Activated T-cell treated with anti-CD3 and anti-CD28 coated beads, Interleukin-2, amount 50 U/mL, for 1 hour (primary cell): ENCODE data around the gene IL10.

ENCODE experiments used
- DNase-seq: peaks from one replicate; pipeline ENCODE4 v3.0.0-alpha.2; 2020

IL10 gene

DNA sequence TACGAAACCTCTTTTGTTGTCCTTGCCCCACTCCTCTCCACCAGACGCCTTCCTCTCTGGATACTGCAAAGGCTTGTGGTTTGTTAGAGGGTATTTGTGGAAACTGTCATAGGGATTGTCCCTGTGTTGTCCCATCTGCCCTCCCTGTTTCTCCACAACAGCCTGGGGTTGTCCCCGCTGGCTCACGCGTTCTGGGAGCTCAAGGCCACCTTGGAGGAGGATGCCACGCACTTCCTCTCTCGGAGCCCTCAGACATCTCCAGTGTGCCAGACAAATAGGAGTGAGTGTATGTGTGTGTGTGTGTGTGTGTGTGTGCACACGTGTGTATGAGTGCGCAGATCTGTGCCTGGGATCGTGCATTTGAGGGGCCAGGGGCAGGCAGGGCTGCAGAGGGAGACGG lies 39.3 kb downstream of the IL10 start:
- no peak for DNase-seq

DNA sequence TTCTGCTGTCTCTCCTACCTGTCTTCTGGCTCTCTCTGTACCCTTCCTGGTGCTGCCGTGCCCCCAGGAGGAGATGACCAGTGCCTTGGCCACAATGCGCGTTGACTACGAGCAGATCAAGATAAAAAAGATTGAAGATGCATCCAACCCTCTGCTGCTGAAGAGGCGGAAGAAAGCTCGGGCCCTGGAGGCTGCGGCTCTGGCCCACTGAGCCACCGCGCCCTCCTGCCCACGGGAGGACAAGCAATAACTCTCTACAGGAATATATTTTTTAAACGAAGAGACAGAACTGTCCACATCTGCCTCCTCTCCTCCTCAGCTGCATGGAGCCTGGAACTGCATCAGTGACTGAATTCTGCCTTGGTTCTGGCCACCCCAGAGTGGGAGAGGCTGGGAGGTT lies 39.8 kb downstream of the IL10 start:
- no peak for DNase-seq

DNA sequence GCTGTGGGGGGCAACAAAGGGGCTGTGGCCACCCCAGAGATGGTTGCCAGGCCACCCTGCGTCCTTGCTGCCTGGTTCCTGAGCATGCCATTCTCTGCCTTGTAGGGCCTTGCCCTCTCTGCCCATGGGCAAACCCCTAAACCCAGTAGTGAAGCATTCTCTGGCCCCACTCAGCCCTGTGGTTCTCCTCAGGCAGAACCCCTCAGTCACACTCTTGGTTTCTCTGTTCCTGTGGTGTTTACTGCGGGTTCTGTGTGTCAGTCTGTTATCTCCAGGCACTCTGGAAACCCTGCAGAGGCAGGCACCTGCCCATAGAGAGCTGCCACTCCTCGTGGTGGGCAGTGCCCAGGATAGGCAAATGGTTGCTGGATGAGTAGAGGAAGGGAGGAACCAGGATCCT lies 42.8 kb downstream of the IL10 start:
- DNase-seq = no peak

DNA sequence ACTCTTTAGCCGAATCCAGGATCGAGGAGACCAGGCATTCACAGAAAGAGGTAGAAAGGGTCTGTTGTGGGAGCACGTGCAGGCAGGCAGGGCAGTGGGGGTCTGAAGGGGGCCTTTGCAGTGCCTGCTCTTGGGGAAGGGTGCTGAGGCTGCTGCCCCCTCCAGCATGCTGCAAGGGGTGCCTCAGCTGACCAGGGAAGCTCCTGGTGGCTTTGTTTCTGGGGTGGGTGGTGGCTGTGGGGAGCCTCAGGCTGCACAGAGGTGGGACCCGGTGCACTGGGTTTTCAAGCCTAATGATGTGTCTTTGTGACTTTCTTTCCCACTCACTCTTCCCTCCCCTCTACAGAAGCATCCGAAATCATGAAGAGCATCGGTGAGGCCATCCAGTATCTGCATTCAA lies 43.2 kb downstream of the IL10 start:
- no peak for DNase-seq

DNA sequence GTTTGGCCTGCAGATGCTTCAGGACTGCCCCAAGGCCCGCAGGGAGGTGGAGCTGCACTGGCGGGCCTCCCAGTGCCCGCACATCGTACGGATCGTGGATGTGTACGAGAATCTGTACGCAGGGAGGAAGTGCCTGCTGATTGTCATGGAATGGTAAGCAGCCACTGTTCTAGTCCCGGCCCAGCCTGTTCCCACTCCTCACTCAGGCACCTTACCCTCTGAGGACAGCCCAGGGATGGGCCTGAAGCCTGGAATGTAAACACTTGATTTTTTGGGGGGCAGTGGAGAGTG lies 43.7 kb downstream of the IL10 start:
- no peak for DNase-seq

DNA sequence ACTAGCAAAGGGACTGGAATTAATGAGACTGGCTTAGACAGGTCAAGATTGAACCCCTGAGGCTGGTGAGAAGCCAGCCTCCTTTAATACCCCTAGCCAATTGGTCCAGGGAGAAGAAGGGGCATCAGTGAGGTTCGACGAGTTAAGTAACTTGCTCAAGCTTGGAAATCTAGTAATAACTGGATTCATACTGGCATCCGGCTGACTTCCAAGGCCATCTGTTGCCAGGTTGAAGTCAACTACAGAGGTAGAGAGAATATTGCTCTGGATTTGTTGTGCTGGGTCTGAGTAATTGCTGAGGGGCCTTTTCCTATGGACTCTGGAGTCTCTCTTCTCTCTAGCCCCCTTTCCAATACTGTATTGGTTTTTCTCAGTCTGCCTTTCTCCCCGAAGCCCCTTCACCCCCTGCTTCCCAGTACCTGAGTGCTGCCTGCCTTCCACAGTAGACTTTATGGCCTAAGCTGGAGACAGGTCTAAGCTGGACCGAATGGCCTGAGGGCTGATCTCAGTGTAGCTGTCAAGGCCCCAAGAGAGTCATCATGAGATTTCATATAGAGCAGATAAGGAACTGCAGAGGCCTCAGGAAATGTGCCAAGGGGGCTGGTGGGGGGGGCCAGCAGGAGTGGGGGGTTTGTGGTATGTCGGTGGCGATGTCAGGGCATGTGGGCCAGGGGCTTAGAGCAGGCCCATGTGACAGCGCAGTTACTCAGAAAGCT lies 44.2 kb downstream of the IL10 start:
- DNase-seq = no peak

DNA sequence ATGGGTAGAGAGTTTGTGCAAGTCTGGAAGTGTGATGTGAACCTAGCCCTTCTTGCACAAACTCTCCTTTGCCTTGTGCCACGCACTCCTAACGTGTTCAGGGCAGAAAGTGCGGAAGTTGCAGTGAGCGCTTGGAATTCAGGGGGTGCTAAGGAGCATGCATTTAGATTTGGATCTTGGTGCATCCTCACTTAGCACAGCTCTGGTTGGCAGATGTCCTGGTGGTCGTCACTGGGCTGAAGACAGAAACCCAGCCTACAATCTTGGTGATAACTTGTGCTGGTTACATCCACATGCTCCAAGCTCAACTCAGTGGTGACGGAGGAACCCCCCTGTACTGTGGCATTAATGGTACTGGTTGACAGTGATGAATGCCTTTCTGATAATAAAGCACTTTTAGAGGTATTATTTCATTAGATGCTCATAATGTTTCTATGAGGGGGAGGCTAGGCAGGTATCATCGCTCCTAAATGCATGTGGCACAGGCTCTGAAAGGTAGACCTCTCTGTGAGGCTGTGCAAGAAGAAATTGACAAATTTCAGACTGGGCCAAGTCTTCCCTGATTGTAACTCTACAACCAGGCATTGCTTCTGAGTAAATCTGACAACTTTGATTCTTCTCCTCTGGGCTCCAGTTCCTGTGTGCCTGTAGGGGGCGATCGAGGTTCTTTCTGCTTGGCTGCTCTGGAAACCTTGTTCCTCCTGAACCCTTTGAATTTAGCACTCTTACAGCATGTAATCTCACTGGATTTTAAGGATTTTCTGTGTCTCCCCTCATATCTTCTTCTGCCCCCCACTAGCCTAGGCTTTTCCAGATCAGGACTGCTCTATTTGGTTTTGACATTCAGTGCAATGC lies 47.0 kb downstream of the IL10 start:
- DNase-seq = peak; percentile 58

DNA sequence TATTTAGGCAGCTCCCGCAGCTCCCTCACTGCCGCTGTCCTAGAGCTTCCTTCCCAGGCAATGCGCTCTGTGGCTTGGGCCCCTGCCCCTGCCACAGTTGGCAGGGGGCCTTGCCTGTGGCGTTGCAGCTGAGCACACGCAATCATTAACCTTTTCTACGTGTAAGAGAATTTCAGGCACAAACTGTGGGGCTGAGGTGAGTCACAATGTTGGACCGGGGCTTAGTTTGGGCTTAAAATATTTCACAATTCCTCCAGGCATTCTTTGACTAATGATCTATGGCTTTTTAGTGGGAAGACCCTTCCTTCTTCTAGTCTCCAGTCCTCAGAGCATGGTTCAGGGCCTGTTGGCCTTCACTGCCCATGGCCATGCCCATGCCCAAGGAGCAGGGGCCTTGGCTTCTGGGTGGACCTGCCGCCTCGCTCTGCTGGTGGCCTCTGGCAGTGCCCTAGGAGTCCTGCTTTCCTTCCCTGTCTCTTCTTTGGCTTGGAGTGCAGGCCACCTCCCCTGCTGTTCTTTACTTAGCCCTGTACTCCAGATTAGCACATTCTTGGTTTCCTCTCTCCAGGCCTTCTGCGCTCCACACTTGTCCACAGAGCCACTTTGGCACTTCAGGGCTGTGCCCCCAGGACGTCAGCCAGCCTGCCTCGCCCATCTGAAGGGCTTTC lies 48.4 kb downstream of the IL10 start:
- no peak for DNase-seq

DNA sequence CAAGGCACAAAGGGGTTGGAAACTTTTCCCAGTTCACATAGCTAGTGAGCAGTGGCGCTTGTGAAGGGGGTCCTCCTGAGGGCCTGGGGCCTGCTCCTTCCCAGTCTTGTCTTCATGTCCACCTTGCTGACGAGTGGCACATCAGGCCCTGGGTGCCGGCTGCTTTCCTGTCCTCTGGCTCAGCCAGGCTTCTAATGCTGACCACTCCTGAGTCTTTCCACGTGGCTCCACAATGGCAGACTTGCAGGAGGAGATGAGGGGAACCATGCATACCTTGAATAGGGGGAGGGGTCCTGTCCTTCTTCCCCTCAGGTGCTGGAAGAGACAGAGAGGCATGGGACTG lies 48.9 kb downstream of the IL10 start:
- no peak for DNase-seq

DNA sequence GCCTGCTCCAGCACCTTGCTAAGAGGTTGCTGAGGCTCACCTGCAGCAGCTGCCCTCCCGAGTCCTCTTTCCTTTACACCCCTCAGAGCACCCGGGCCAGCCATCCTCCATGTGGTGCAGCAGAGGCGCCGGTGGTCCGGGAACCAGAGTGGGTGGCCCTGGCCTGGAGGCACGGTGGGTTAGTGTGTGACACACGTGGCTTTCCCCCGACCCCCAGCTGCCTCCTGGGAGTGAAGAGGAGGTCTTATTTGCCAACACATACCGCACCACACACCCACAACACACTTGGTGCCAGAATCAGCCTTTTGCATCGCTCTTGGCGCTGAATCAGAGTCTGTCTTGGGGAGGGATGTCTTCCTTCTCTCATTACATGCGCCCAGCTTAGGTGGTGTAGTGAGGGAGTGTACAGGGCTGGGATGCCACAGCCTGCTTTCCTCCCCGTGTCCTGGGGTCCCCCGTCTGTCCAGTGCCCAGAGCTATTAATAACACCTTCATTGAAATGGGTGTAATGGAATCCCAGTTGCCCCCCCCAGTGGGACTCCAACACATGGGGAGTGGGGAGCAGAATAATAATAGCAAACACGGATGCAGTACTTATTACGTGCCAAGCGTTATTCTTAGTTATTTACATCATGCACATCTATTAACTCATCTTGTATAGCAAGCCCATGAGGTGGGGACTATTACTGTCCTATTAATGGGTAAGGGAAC lies 49.4 kb downstream of the IL10 start:
- peak; percentile 18 for DNase-seq

DNA sequence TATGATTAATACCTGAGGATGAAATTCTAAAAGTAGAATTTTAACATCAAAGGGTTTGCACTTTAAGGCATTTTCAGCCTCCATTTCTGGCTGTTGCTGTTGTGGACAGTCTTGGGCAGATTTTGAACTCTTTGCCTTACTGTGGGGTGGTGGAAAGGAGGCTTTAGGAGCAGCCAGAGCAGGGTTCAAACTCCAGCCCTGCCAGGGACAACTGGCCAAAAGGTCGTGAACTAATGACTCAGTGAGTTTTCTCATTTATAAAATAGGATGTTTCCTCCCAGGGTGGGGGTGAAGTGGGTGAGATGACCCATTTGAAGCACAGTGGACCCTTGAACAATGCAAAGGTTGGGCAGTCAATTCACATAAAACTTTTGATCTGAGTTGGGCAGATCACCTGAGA lies 50.8 kb downstream of the IL10 start:
- no peak for DNase-seq

DNA sequence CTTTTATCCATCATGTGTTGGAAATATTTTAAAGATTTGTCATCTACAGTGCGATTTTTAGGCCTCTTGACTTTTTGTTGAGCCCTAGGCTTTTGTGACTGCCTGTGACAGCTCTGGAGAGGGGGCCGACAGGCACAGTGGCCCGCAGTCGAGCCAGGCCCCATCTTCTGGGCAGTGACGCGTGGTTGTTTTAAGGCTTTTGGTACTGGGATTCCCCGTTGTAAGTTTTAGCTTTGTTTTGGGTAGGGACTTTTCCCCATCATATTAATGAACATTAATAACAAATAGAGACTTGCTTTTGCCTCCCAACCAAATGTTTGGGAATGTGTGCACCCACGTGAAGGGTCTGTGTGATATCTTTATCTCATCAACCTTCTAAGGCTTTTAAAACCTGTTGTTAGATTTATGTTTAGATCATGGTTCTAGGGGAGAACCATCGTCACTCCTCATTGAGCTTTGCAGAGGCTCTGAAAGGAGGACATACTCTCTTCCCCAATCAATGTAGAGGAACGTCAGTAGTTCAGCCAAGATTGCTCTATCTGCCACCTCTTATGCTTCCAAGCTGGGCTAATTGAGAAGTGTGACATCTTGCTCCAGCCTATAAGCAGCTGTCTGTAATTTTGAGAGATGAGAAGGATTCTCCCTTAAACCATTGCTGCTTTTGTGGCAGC lies 53.0 kb downstream of the IL10 start:
- no peak for DNase-seq

DNA sequence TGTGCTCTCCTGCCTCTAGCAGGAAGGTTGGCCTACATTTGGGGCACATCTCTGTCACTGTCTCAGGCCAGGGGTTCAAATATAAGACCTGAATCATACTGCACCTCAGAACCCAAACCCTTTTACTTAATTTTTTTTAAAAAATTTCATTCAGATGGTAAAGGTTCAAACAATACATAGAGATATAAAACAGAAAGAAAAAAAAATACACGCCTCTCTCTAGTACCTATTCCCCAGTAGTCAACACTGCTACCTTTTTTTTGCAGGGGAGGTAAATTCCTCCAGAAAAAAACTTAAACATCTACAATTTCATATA lies 54.7 kb downstream of the IL10 start:
- DNase-seq = no peak
